NCI-H2227 (cell line): ENCODE measurements around the gene RNU1-4.
"Not testable (repeated sequence)": the region's sequence is repeated elsewhere in the genome, so short reads cannot be mapped to it uniquely, and the experiment has no call there.

Experiments
- DNase-seq: peaks from one replicate; lab custom pipeline; 2025; ENCODE audit not compliant: unreplicated experiment; lab: John Stamatoyannopoulos, UW

RNU1-4 gene

GRCh38 chr1:16740047-16740964, at the start of gene RNU1-4:
TSS of gene RNU1-4 (plus strand) at chr1:16740516.
- not testable (repeated sequence) for DNase-seq

DNA sequence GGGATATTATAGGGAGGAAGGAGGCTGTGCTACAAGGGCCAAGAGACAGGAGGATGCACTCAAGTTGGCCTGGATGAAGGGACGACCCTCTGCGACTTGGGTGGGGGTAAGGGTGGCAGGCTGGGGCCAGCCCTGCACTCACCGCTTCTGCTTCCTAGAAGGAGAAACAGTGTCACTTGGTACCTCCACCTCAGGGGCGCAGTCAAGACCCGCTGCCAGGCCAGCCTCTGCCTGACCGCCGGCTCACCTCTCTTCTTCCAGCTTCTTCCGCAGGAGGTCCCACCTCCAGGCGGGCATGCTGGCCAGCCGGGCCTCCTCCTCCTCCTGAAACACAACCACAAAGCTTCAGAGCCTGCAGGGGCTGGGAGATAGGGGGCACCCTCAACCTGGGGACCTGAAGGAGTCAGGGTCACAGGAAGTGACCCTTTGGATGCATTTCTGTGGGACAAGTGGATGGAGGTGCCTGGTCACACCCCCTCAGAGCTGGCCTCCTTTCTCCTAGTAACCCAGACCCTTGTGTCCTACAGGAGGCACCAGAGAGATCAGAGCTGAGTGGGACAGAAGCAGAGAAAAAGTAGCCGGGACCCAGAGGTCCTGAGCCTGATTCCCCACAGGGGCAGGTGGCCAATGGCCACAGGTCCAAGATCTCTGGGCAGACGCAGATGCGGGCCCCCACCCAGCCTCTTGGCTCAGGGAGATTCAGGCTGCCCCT, 49.2 kb upstream of the RNU1-4 start:
- DNase-seq, result not testable (repeated sequence)

GRCh38 chr1:16692283-16692682, 48.0 kb upstream of the RNU1-4 start:
- DNase-seq, result not testable (repeated sequence)

DNA sequence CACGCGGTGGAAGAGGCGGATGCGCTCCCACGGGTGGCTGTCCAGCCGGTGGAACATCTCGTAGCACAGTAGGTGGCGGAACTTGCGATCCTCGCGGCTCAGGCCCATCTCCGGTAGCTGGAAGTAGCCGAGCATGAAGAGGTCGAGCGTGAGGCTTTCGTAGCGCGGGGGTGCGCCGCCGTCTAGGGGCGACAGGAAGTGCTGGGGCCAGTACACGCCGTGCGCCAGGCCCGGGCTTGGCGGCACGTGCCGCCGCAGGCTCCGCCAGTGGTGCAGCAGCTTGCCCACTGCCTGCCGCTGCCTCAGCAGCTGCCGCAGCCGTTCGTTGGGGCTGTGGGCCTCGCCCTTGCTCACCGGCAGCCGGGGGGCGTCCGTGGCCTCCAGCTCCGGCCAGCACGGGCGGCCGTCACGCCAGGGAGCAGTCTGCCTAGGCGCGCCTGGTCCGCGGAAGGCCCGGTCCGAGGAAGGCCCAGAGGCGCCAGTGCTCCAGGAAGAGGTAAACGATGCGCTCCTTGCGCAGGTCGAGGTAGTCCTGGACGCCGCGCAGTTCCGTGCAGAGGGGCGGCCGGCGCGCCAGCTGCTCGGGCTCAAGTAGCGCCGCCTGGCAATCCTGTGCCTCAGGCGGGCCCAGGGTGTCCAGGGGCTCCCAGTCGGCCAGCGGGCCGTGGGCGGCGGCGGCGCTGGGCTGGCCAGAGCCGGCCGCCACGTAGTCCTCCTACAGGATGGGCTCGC, 47.4 kb upstream of the RNU1-4 start:
- not testable (repeated sequence) for DNase-seq

DNA sequence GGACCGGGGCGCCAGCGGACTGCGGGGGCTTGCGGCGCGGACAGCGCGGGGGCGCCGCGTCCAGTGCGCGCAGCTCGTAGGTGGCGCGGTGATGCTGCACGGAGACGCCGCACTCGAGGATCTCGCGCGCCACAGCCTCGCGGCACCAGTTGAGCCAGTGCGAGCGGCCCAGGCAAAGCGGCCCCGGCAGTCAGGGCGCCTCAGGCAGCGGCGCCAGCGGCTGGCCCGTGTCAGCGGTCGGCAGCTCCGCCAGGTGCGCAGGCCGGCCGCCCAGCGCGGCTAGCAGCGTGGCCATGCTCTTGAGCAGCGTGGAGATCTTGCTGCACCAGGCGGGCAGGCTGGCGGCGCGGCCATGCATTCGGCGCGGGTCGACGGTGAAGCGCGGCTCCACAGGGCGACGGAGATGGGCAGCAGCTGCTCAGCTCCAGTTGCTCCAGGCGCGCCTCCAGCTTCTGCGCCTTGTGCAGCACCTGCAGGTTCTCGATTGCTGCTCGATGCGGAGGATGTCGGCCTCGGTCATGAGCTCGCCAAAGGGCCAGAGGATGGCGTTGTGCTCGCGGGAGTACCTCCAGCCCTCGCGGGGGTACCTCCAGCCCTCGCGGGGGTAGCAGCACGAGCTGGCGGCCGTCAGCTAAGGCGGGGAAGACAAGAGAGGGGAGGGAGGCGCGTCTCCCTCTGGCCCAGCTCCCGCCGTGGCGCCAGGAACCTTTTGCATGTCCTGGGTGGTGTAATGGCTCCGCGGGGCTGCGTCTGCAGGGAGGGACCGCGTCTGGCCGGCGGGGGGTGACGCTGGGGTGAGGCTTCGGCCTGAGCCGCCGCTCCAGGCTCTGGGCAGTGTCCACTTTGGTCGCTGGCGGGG, 46.6 kb upstream of the RNU1-4 start:
- DNase-seq, result not testable (repeated sequence)

GRCh38 chr1:16694308-16694702, 46.0 kb upstream of the RNU1-4 start:
- DNase-seq, result not testable (repeated sequence)

DNA sequence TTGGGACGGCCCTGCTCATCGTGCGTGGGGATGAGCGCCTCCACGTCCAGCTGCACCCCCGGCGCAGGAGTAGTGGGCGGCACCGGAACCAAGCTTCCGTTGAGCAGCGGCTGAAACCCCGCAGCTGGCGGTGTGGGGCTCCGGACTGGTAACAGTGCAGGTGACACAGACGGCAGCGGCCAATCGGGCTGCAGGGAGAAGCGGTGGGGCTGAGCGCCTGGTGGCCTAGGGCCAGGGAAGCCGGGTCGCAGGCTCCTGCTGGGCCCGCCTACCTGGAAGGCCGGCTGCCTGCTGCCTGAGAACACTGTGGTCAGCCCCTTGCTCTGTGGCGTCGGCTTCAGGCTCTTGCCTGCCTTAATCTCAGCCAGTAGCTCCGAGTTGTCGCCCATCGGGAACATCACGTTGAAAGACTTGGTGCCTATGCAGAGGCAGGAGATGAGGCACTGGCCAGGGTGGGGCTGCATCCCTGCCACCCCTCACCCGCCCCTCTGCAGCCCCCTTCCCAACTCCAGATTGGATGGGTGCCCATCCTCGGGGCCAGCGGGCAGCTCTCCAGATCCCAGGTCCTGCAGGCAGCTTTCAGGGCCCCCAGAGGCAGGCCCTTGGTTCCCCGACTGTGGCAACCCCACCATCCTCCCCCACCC, 43.7 kb upstream of the RNU1-4 start:
- not testable (repeated sequence) for DNase-seq

DNA sequence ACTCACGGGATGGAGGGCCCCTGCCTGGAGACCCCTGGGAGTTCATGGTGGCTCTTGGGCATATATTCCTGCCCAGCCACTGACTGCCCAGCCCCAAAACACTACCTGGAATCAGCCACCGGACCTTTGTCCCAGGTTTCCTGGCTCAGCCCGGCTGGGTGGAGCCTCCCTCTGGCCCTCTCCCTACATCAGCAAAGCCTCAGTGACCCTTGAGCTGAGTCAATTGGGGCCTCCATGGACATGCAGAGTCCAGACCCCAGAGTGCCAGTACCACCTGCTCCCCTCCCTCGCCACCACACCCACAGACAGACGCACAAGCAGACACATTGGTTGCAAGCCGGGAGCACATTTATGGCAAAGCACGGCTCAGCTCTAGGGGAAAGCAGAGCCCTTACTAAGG, 43.2 kb upstream of the RNU1-4 start:
- DNase-seq, result not testable (repeated sequence)

DNA sequence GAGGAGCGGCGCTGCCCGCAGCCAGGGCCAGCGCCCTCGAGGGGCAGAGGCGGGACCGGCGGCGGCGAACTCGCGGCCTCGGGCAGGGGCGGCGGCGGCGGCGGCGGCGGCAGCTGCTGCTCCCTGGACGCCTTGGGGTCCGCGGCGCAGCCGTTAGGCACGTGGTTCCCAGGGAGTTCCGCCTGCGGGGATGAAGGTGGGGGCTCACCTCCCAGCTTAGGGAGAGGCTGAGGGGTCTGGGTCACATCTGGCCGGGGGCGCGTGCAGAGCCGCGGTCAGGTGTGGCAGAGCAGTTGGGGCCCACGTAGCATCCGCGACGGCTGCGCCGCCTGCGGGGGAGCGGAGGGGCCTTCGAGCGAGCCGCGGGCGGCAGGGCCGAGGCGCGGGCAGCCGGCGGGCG, 40.9 kb upstream of the RNU1-4 start:
- DNase-seq, result not testable (repeated sequence)

GRCh38 chr1:16700138-16700895, 40.0 kb upstream of the RNU1-4 start:
- not testable (repeated sequence) for DNase-seq

GRCh38 chr1:16701189-16701588, 39.1 kb upstream of the RNU1-4 start:
- not testable (repeated sequence) for DNase-seq

- not testable (repeated sequence) for DNase-seq
Measured at GRCh38 chr1:16702280-16702679, 38.0 kb upstream of the RNU1-4 start.

- not testable (repeated sequence) for DNase-seq
Measured at GRCh38 chr1:16703141-16703540, 37.2 kb upstream of the RNU1-4 start.

DNA sequence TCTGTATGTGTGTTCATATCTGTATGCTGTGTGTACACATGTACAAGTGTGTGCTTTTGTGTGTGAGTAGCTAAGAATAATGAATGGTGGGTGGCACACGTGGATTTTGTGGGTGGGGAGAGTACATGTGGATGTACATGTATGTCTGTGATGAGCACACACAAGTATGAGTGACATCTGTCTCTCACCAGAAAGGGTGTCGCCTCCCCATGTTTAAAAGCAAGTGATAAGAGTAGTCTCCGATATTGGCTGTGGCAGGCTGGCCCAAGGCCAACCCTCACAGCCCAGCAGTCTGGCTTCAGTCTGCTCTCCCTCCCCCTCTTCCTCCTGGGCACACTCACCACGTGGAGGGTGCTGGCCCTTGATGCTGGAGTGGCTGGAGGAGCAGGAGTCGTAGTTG, 36.7 kb upstream of the RNU1-4 start:
- not testable (repeated sequence) for DNase-seq

DNA sequence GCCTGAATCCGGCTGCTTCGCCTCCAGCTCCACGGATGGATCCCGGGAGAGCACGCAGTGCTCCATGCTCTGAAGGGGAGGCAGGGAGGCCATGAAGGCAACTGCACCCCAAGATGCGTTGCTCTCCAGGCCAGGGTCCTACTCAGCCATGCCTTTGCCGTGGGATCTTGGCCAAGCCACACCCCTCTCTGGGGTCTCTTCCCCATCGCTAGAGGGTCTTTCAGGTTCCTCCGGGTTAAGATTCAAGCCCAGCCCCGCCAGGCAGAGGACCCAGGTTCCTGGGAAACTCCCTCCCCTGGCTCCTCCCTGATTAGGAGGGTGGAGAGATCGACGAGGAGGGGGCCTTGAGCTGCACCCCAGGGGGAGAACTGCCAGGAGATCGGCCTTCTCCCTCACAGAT, 36.2 kb upstream of the RNU1-4 start:
- DNase-seq, result not testable (repeated sequence)

DNA sequence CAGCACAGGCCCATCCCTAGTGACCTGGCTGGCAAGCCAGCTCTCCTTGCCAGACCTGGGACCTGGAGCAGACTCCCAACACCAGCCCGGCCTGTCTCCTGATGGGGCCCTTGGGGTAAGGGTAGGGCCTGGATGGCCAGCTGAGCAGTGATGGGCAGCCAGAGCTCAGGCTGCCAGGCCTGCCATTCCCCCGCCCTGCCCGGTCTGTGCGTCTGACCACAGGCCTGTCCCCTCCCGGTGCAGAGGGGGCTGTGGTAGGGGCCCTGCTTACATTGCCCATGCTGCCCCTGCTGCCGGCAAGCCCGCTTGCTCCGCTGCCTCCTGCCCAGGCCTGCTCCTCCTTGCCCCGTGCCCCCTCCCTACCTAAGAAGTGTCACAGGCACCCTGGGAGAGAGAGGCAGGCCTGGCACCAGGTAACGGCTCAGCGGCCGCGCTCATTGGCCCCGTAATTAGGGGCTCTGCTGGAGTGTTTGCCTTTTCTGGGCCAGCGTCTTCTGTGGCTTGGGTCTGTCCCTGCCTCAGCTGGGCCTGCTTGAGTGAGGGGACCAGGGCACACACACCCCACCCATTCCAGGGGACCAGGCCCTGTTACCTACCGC, 35.7 kb upstream of the RNU1-4 start:
- not testable (repeated sequence) for DNase-seq

- not testable (repeated sequence) for DNase-seq
Measured at GRCh38 chr1:16706302-16706701, 34.0 kb upstream of the RNU1-4 start.
